HCT116 (cell line): ENCODE results near the gene TMEM135.

Experiments used
- CTCF ChIP-seq, 3 experiments: fragments of 200-600 bp in 1 of 3; sonication (generic) in 1 of 3; IDR thresholded peaks in 2 of 3; conservative IDR thresholded peaks in 1 of 3; 2 replicates each; pipeline ENCODE4 v1.5.1; 2012 to 2017; ENCODE audit warnings: low read depth in 2 of 3, low read length in 2 of 3, antibody characterized with exemption in 1 of 3, borderline replicate concordance in 1 of 3, control low read depth in 1 of 3, mild to moderate bottlenecking in 1 of 3, mixed read lengths in 1 of 3, mixed run types in 1 of 3, moderate library complexity in 1 of 3; ENCODE audit not compliant: insufficient read depth in 1 of 3
- EZH2phosphoT487 ChIP-seq: fragments of 200-600 bp; IDR thresholded peaks from 2 replicates; pipeline ENCODE4 v1.6.1; 2018; ENCODE audit warnings: antibody characterized with exemption, borderline replicate concordance
- POLR2A ChIP-seq: IDR thresholded peaks from 2 replicates; pipeline ENCODE4 v1.7.0; 2011; ENCODE audit warnings: borderline replicate concordance; ENCODE audit not compliant: insufficient read depth, insufficient read length; ENCODE audit errors: extremely low read depth

GRCh38 chr11:87081358-87081757, 43.6 kb downstream of the TMEM135 start:
- TF ChIP-seq POLR2A = no peak
- no peak for TF ChIP-seq CTCF (IDR thresholded peaks at IDR 0.05 in 2 of 3, conservative IDR thresholded peaks at IDR 0.05 in 1 of 3; ENCODE audit: borderline replicate concordance in 1 of 3, insufficient read depth in 1 of 3, low read depth in 2 of 3, low read length in 2 of 3)
- TF ChIP-seq EZH2phosphoT487 = no peak
